Measurements from ENCODE around the gene CD2BP2. TPM values are rescaled to one million over a fixed set of nuclear protein-coding genes. Genes with fewer than 3 reads are reported as not detected.
"Not testable (repeated sequence)": the region's sequence is repeated elsewhere in the genome, so short reads cannot be mapped to it uniquely, and the experiment has no call there.

Gene CD2BP2
- total and polyA plus RNA-seq, 2 experiments from 2014 or later: 38.5 to 50.0 TPM

GRCh38 chr16:30398661-30399434, 43.7 kb upstream of the CD2BP2 start:
- no peaks in the 10 kb centered on the region for H3K9me2 ChIP-seq (ENCODE audit: insufficient read depth)
- 85 to 87% methylated on average over 23 of the region's 23 CpGs for WGBS, 2 experiments (ENCODE audit: low coverage in 1 of 2, low lambda C conversion rate in 2 of 2, missing lambda C conversion rate in 2 of 2)
- H3K79me2 ChIP-seq (ENCODE audit: insufficient read depth): peaks cover 16% of the 10 kb centered on the region
- H2AFZ ChIP-seq: no peak overlapping the region
- H3K4me3 ChIP-seq: no peak overlapping the region
- H3K36me3 ChIP-seq (ENCODE audit: low read depth): no peaks in the 10 kb centered on the region
- H3F3A ChIP-seq (ENCODE audit: insufficient read depth): peaks cover 23% of the 10 kb centered on the region; the same call in 1 of the 2 replicates
- H3K4me1 ChIP-seq (ENCODE audit: insufficient read depth): peaks cover 7% of the 10 kb centered on the region
- no peak for DNase-seq
- no peaks in the 10 kb centered on the region for H4K20me1 ChIP-seq (ENCODE audit: insufficient read depth)
- no peak overlapping the region for H3K9ac ChIP-seq
- in situ Hi-C loops (cut with MboI): no loop called here
- no peak overlapping the region for H3K27ac ChIP-seq
- H3K27me3 ChIP-seq (replicated peaks; ENCODE audit: insufficient read depth): no peaks in the 10 kb centered on the region
- H3K4me2 ChIP-seq (ENCODE audit: unreplicated experiment): no peak overlapping the region
- TF ChIP-seq EZH2 (IDR thresholded peaks at IDR 0.05; ENCODE audit: insufficient read depth, poor library complexity, severe bottlenecking): no peak
- no peak for TF ChIP-seq EZH2phosphoT487 (IDR thresholded peaks at IDR 0.05; ENCODE audit: insufficient read depth, low read depth)
- H3K9me3 ChIP-seq (ENCODE audit: low read depth): no peaks in the 10 kb centered on the region

GRCh38 chr16:30397776-30398660, 42.9 kb upstream of the CD2BP2 start:
- no peak overlapping the region for H3K4me2 ChIP-seq (ENCODE audit: unreplicated experiment)
- DNase-seq: no peak
- H3K27ac ChIP-seq: no peak overlapping the region
- no peaks in the 10 kb centered on the region for H3K27me3 ChIP-seq (replicated peaks; ENCODE audit: insufficient read depth)
- H3K79me2 ChIP-seq (ENCODE audit: insufficient read depth): peaks cover 16% of the 10 kb centered on the region
- TF ChIP-seq EZH2phosphoT487 (IDR thresholded peaks at IDR 0.05; ENCODE audit: insufficient read depth, low read depth): no peak
- TF ChIP-seq EZH2 (IDR thresholded peaks at IDR 0.05; ENCODE audit: insufficient read depth, poor library complexity, severe bottlenecking): no peak
- WGBS, 2 experiments (ENCODE audit: low coverage in 1 of 2, low lambda C conversion rate in 2 of 2, missing lambda C conversion rate in 2 of 2): 87 to 89% methylated on average over 34 to 40 of the region's 42 CpGs
- peaks cover 7% of the 10 kb centered on the region for H3K4me1 ChIP-seq (ENCODE audit: insufficient read depth)
- H3F3A ChIP-seq (ENCODE audit: insufficient read depth): peaks cover 23% of the 10 kb centered on the region; the same call in 1 of the 2 replicates
- no peaks in the 10 kb centered on the region for H4K20me1 ChIP-seq (ENCODE audit: insufficient read depth)
- H3K9ac ChIP-seq: no peak overlapping the region
- H3K9me2 ChIP-seq (ENCODE audit: insufficient read depth): no peaks in the 10 kb centered on the region
- in situ Hi-C loops (cut with MboI): no loop called here
- H2AFZ ChIP-seq: no peak overlapping the region
- no peaks in the 10 kb centered on the region for H3K36me3 ChIP-seq (ENCODE audit: low read depth)
- no peak overlapping the region for H3K4me3 ChIP-seq
- H3K9me3 ChIP-seq (ENCODE audit: low read depth): no peaks in the 10 kb centered on the region

GRCh38 chr16:30397056-30397455, 41.9 kb upstream of the CD2BP2 start:
- 94 to 99% methylated on average over 4 of the region's 4 CpGs for WGBS, 2 experiments (ENCODE audit: low coverage in 1 of 2, low lambda C conversion rate in 2 of 2, missing lambda C conversion rate in 2 of 2)
- H3K79me2 ChIP-seq (ENCODE audit: insufficient read depth): peaks cover 16% of the 10 kb centered on the region
- H3K9me3 ChIP-seq (ENCODE audit: low read depth): no peaks in the 10 kb centered on the region
- in situ Hi-C loops (cut with MboI): no loop called here
- no peak overlapping the region for H3K9ac ChIP-seq
- H2AFZ ChIP-seq: no peak overlapping the region
- DNase-seq: no peak
- H3K27me3 ChIP-seq (replicated peaks; ENCODE audit: insufficient read depth): no peaks in the 10 kb centered on the region
- peaks cover 23% of the 10 kb centered on the region; the same call in 1 of the 2 replicates for H3F3A ChIP-seq (ENCODE audit: insufficient read depth)
- no peak overlapping the region for H3K4me3 ChIP-seq
- no peaks in the 10 kb centered on the region for H3K9me2 ChIP-seq (ENCODE audit: insufficient read depth)
- H3K4me2 ChIP-seq (ENCODE audit: unreplicated experiment): no peak overlapping the region
- peaks cover 7% of the 10 kb centered on the region for H3K4me1 ChIP-seq (ENCODE audit: insufficient read depth)
- TF ChIP-seq EZH2phosphoT487 (IDR thresholded peaks at IDR 0.05; ENCODE audit: insufficient read depth, low read depth) (no peak), EZH2 (IDR thresholded peaks at IDR 0.05; ENCODE audit: insufficient read depth, poor library complexity, severe bottlenecking) (no peak)
- H4K20me1 ChIP-seq (ENCODE audit: insufficient read depth): no peaks in the 10 kb centered on the region
- H3K27ac ChIP-seq: no peak overlapping the region
- no peaks in the 10 kb centered on the region for H3K36me3 ChIP-seq (ENCODE audit: low read depth)

GRCh38 chr16:30396627-30397026, 41.5 kb upstream of the CD2BP2 start:
- H3K27me3 ChIP-seq (replicated peaks; ENCODE audit: insufficient read depth); DNase-seq; H3K4me1 ChIP-seq (ENCODE audit: insufficient read depth); H3K36me3 ChIP-seq (ENCODE audit: low read depth); H2AFZ ChIP-seq; H4K20me1 ChIP-seq (ENCODE audit: insufficient read depth); H3K27ac ChIP-seq; H3K4me2 ChIP-seq (ENCODE audit: unreplicated experiment); H3K4me3 ChIP-seq; H3K9ac ChIP-seq; H3K9me3 ChIP-seq (ENCODE audit: low read depth); H3K9me2 ChIP-seq (ENCODE audit: insufficient read depth); in situ Hi-C loops (cut with MboI): not testable (repeated sequence)
- Histone ChIP-seq H3F3A (ENCODE audit: insufficient read depth) (peaks cover 23% of the 10 kb centered on the region; the same call in 1 of the 2 replicates), H3K79me2 (ENCODE audit: insufficient read depth) (peaks cover 16% of the 10 kb centered on the region)
- WGBS, 2 experiments (ENCODE audit: low coverage in 1 of 2, low lambda C conversion rate in 2 of 2, missing lambda C conversion rate in 2 of 2): 94 to 96% methylated on average over 4 of the region's 4 CpGs

All from GM23248 (cell line).